Pons (tissue), 1 donor: ENCODE results near the gene KIRREL3.
"Not testable (repeated sequence)": the region's sequence is repeated elsewhere in the genome, so short reads cannot be mapped to it uniquely, and the experiment has no call there.

ENCODE experiments used
- DNase-seq: peaks from one replicate; pipeline ENCODE4 v3.0.0-alpha.2; 2016; ENCODE audit warnings: low spot score

KIRREL3 gene

GRCh38 chr11:126952533-126952932, 48.0 kb downstream of the KIRREL3 start:
- not testable (repeated sequence) for DNase-seq

- no peak for DNase-seq
These were observed 49.1 kb downstream of the KIRREL3 start for GRCh38 chr11:126951465-126951864.

- no peak for DNase-seq
These were observed 51.3 kb downstream of the KIRREL3 start for GRCh38 chr11:126949066-126949891.

DNA sequence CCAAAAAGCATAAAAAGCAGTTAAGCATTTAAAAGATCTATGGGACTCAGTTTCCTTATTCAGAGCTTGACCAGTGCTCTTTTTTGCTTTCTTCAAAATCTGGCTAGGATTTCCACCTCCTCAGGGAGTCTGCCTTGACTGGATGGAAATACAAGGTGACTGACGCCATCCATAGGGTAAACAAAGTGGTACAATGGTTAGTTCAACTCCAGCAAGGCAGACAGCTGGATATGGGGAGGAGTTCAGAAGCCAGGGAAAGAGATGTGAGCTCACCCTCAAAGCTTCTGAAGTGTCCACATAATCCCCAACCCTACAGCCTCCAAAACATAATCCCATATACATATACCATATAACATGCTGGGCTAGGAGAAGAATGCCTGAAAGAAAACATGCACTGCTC, 52.0 kb downstream of the KIRREL3 start:
- no peak for DNase-seq

DNA sequence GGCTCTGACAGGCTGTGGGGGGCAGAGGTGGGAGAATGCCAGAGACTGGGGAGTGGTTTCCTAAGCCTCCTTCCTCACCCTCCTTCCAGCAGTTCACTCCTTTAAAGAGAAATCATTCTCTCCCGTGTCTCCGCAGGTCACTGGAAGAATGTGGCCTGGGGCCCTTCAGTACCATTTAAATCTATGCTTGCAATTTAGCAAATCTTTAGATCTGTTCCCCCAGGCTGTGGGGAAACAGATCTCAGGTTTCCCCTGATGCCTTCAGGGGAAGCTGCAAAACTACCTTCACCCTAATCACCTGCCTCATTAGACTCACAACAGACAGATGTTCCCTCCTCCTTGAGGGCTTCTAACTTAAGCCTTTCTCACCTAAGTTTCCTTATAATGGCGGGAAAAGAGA, 55.3 kb downstream of the KIRREL3 start:
- DNase-seq: no peak

DNA sequence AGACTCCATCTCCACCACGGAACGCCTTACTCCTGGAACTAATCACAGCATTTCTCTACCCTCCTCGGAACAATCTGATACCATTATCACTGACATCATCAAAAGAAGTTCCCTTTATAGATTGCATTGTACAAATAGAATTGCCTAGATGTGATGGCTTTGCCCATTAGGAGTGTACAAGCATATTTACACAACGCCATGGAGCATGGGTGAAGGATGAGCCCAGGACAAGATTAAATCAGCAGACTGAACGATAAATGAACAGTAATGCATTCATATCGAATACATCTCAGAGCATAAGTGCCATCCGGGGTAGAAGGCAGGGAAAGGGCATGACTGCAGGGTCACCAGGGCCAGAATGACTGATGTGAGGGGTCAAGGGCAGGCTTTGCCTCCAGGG, 57.3 kb downstream of the KIRREL3 start:
- DNase-seq: no peak

- DNase-seq: no peak
These were observed 58.4 kb downstream of the KIRREL3 start for GRCh38 chr11:126942146-126942545.

DNA sequence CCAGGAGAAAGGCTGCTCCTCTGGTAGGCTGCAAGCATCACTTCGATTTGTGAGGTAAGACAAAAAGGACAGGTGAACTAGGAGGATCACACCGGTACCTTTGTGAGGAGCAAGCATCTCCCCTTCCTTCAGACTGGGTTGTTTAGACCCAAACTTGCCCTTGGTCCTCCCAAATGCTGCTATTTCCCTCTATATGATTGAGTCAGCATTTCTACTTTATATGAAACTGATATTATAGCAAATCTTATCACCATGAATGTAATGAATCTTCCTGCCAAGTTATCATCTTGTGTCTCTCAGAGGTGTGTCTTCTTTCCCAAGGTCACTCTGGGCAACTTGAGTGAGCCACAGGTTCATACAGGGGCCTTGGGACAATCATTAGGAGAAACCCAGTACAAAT, 61.0 kb downstream of the KIRREL3 start:
- DNase-seq: no peak

DNA sequence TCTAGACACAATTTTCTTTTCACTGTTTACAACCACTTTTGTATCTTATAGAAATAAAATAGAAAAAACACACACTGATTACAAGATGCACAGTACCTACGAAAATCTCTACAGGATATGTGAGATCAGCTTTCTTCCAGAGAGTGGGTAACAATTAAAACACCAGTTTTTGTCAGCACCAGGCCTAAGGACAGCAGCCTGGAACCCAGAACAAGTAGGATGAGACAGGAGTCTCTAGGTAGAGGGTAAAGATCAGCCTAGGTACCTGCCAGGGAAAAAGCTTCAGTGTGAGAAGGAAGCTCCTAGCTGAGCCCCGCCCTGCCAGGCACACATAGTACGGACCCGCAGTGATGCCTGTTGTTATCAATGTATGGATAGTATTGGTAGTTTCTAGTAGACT, 61.9 kb downstream of the KIRREL3 start:
- DNase-seq: no peak

DNA sequence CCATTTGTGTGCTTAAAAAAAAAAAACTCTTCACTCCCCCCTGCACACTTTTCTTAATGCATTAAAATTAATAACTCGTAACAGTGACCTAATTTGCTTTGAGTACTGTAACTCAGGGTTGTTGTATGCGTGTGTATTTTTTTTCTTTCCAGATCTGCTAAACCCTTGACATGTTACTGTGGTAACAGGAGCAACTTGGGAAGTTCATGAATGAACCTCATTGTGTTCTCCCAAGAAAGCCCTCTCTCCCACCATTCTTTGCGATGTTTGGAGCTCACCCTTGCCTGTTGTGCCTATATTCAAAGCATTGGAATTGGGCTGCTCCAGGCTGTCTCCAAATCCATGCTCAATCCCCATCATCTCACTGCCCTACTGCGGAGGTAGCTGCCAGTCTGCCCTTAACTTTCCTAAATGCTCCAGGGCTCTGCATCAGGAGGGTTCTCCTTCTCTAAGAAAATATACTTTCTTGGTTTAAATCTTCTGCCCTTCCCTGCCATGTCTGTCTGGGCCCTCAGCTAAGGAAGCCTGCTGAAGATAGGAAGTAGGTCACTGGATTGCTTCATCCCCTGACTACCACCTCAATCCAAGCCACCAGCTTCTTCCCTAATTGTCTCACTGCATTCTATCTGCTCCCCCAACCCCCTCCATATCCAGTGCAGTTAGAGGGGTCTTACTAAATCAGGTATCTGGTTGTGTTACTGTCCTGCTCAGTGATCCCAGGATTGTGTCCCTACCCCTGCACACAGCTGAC, 70.3 kb downstream of the KIRREL3 start:
- peak; percentile 54 for DNase-seq

GRCh38 chr11:126929179-126930061, 71.2 kb downstream of the KIRREL3 start:
- DNase-seq: no peak

GRCh38 chr11:126927623-126928022, 72.9 kb downstream of the KIRREL3 start:
- no peak for DNase-seq

- peak; percentile 59 for DNase-seq
These were observed 74.2 kb downstream of the KIRREL3 start for GRCh38 chr11:126926376-126926791.

DNA sequence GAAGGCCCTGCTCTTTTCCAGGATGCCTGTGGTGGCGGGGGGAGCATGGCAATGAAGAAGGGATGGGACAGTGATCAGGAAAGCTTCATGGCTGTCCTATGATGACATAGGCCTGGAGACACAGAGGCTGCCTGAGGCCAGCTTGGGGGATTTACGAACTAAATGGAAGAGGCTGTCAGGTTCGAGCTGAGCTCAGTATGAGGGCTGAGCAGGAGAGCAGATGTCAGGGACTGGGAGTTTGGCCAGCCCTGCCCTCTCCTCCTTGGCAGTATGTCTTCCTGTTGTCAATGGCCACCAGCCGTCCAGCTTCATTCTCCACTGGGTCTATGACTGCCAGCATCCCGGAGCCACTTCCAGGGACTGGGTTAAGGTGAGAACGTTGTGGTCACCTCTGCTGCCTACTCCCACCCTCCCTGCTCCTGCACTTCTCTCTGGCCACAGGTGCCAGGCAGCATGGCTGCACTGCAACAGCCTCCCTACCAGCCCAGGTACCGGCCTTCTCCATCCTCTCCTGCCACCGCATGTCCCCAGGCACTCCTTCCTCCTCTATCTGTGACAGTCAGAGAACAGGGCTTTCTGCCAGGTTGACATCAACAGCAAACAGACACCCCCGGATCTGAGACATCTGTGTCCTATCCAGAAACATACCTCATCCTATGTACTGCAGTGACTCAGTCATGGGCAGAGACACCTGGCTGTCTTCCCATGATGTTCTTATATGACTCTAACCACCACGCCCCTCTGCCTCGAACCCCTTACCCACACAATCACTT, 75.1 kb downstream of the KIRREL3 start:
- peak; percentile 62 for DNase-seq

GRCh38 chr11:126924376-126925040, 76.1 kb downstream of the KIRREL3 start:
- DNase-seq: no peak

DNA sequence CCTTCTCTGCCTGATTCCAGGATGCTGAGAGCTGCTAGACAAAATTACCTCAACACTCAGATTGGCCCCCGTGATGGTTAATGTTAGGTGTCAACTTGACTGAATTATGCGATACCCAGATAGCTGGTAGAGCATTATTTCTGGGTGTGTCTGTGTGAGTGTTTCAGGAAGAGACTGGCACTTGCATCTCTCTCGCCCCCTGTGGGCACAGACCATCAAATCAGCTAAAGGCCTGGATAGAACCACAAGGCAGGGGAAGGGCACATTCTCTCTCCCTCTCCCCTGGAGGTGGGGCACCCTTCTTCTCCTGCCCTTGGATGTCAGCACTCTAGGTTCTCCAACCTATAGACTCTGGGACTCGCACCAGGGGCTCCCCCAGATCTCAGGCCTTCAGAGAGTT, 79.7 kb downstream of the KIRREL3 start:
- no peak for DNase-seq

- DNase-seq: no peak
These were observed 81.3 kb downstream of the KIRREL3 start for GRCh38 chr11:126919147-126919823.

GRCh38 chr11:126918556-126918955, 82.0 kb downstream of the KIRREL3 start:
- DNase-seq: no peak

- DNase-seq: no peak
These were observed 82.9 kb downstream of the KIRREL3 start for GRCh38 chr11:126917531-126918204.

- no peak for DNase-seq
These were observed 85.1 kb downstream of the KIRREL3 start for GRCh38 chr11:126915430-126915829.
